GM20431 (cell line): Measurements from ENCODE around the gene SHB.

Experiments
- in situ Hi-C: fragments of 300-500 bp; cut with MseI, MboI; formaldehyde crosslinking; loops from one replicate; pipeline ENCODE4 v1.15.0; 2020; ENCODE audit warnings: low sequenced_read_pairs; ENCODE audit not compliant: unreplicated experiment

Gene SHB

DNA sequence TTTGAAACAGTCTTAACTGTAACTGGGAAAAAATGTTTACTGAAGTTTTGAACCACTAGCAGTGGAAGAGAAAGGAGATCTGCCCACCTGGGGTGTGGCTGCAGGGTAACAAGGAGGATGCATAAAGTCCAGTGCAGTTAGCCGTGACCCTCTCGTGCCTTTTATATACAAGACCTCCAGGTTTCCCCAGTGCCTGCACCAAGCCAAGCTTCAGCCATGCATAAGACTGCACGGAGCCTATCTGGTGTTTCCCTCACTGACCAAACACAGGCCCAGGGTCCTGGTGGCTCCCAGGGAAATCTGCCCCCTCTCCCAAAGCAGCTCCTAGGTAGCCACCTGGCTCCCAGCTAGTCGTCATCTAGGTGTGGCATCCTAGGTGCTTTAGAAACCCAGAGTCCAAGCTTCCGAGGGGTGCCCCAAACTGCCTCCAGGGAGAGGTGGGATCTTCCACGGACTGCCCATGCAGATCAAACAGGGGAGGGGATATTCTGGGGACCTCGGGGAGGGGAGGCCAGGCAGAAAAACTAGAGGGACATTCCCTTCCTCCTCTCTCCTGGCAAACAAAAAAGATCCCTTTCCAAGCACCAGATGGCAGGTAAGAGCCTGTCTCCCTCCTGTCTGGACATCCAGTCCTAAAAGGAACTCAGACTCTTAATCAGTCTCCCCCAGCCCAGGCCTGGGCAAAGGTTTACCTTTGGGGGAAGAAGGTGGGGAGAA is 2.7 kb downstream of the SHB start:
- in situ Hi-C loops: loop anchor here (10.0 kb wide), 1 partner anchor 142 kb away; no protein-coding TSS in a partner anchor

DNA sequence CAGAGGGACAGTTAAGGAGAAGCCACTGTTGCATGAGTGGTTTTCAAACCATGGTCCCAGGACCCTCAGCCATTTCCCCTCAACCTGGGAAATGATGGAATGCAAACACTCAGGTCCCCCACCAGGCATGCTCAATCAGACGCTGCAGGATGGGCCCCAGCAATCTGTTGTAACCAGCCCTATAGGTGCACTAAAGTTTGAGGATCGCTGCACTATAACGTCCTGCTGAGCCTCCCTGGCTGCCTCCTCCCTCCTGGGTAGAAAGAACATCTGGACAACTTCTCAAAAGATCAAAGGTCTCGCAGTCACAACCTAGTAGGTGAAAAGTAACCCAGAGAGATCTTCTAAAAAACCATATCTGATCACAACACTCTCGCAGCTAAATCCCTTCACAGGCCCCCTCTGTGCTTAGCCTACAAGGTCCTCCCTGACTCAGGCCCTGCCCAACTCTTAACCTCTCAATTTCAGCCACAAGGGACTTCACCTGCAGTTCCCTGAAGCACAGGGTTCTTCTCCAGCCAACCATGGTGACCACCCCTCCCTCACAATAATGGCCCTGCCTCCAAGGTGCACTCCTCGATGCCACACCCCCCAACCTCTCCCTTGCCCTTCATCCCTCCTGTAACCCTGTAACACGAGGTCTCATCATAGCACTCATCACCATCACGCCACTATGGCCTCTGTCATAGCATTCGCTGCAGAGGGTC is 3.5 kb downstream of the SHB start:
- in situ Hi-C loops: loop anchor here (10.0 kb wide), 1 partner anchor 141 kb away; no protein-coding TSS in a partner anchor

DNA sequence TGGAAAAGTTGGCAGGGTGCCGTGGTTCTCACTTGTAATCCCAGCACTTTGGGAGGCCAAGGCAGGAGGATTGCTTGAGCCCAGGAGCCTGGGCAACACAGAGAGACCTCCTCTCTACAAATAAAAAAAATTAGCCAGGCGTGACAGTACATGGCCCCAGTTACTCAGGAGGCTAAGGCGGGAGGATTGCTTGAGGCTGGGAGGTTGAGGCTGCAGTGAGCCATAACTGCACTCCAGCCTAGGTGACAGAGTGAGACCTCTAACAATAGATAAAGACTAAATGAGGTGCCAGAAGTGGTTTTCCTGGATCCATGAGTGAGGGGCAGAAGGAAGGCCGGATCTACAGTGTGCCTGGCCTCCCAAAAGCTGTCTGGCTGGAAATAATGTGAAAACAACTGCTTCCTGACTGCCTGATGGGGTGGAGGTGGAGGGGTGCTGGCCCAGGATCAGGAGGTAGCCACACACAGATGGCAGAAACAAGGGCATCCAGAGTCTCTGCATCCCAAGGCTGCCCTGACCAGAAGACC is 4.1 kb downstream of the SHB start:
- in situ Hi-C loops: loop anchor here (10.0 kb wide), 1 partner anchor 140 kb away; no protein-coding TSS in a partner anchor

DNA sequence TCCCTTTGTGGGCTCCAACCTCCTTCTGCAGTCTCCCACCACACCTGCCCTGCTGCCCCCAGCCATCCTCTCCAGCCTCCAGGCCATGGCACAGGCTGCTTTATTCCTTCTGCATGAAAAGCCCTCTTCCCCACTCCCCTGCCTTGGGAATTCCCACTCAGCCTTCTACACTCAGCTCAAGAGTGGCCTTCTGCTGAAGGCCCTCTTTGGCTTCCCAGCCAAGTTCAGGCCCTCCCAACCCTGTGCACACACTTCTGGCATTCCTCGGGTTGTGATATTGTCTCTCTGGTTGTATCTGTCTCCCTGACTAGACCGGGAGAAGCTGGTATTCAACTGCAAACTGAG is 5.7 kb downstream of the SHB start:
- in situ Hi-C loops: loop anchor here (10.0 kb wide), 1 partner anchor 139 kb away; no protein-coding TSS in a partner anchor

DNA sequence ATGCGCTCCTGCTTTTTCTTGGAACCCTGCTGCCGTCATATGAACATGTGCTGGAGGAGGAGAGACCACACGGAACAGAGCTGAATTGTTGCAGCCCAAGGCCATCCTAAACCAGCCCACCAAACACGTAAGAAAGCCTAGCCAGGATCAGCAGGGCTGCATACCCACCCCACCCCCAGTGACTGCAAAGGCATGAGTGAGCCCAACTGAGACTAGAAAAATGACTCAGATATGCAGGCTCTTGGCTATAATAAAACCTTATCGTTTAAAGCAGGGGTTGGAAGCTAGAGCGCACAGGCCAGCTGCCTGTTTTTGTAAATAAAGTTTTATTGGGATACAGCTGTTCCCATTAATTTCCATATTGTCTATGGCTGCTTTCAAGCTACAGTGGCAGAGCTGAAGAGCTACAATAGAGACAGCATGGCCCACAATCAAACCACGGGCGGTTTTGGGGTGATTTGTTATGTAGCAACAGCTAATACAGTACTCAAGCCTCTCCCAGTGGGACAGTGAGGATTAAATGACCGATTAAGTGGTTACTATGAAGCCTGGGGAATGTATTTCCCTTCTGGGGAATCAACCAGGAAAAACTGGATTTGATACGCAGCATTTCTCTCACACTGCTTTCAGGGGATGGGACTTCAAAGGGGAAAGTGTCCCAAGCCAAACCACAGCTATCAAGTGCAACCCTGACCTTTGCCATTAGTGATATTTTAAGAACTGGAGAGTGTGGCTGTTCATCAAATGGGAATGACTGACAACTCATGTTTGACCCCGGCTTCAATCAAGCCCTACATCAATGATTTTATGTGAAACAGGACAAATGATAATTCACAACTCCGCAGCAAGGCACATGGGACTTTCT is 6.3 kb downstream of the SHB start:
- in situ Hi-C loops: loop anchor here (10.0 kb wide), 1 partner anchor 138 kb away; no protein-coding TSS in a partner anchor

DNA sequence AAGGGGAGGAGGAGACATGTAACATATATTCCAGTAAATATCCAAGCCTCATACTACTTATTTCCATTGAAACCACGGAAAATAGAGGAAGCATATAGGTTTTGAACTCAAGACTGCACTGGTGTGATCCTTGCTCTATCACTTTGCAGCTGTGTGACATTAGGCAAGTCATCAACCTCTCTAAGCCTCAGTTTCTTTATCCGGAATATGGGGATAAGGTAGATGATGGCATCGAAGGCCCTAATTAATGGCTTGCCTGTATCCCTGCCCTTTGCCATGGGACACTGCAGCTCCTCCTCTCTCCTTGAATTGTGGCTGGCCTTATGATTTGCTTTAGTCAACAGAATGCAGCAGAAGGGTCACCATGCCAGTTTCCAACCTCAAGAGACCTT is 6.9 kb downstream of the SHB start:
- in situ Hi-C loops: loop anchor here (10.0 kb wide), 1 partner anchor 137 kb away; no protein-coding TSS in a partner anchor

DNA sequence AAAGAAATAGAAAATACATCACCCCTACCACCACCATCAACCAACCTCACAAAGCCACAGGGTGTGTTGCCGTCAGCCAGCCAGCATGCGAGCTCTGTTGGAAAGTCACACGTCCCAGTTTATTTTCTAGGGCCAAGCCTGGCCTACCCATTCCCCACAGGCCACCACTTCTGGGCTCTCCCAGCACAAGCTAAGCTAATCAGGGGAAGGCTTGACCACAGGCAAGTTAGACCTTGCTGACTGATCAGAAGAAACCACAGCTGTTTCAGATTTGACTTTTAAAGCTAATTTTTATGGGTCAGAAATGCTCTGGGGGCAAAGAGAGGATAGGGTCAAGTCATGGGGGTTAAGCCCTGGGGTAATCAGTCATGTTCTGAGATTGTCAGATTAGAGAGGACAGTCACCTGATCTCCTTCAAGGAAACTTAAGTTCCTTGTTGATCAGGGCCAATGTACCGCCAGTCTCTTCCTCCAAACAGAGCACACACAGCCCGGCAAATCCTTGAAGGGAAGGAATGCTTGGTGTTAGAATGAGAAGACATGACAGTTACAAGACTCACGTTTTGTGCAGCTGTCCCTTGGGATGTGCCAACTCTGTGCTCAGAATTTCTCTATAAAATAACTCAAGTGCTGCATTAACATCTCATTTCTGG is 7.6 kb downstream of the SHB start:
- in situ Hi-C loops: loop anchor here (10.0 kb wide), 1 partner anchor 137 kb away; no protein-coding TSS in a partner anchor

DNA sequence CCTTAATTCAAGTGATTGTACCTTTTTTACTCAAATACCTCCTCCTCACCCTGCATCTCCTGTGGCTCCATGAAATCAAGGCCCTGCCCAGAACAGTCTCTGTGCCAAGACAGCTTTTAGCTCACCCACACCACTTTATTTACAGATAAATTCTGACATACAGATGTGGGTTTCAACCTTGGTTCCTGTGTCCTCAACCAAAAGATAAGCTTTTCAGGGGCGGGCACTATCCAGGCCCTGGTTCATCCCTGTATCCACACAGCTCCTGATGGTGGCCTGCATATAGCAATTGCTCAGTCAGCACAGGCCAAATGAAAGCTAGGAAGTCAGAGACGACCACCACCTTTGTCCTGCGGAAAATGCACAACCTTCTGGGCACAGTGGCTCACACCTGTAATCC is 8.3 kb downstream of the SHB start:
- in situ Hi-C loops: loop anchor here (10.0 kb wide), 1 partner anchor 136 kb away; no protein-coding TSS in a partner anchor

DNA sequence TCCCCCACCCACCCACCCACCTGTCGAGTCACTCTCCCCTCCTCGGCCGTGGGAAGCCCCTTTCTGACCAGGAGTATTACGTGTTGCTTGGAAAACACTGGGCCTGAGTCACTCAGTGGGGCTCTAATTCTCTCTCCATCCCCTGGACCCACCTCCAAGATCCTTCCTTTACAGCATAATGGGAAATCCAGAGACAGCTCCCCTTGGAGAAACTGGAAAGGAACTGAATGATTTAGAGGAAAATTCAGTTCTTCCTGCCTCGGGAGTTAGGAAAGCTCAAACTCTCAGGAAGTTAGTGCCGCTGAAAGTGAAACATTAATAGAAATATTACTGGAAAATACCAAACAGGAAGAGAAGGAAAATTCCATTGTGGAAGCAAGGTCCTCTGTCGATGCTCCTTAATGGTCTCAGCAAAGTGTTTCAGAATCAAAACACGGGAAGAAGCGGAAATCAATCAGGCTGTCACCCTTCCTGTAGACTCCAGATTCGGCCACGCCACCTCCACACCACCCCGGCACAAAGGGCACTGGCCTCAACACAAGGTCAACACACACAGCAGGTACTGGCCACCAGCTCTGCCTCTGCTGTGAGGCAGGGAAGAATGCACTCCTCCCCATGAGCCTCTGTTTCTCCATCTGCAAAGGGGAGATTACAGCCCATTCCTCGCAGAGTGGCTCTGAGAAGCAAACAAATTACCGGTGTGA is 9.6 kb downstream of the SHB start:
- in situ Hi-C loops: no loop called here

DNA sequence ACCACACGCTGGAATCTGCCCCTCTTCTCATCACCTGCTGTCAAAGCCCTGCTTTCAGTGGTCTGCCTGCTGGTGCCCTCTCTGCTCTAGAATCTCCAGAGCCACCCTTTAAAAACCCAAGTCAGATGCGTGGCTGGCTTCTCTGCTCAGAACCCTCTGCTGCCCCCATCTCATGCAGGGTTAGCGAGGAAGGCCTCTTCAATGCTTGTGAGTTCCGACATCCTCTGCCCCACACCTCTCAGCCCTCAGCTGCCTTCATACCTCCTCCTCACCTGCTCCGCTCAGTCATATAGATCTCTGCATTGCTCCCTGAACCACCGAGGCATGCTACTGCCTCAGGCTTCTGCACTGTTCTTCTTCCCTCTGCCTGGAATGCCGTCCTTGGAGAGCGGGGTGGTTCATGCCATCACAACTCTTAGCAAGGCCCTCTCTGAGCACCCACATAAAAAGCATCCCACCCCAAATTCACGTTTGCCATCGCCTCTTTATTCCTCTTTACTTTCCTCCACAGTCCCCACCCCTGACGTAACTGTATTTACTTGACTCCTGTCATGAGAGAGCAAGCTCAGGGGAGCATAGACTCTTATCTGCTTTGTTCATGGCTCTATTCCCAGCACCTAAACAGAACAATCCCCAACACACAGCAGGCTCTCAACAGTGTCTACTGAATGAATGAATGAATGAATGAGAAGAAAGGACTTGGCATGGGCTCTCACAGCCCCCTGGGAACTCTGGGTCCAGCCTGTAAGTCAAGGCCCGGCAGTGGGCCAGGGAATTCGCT is 10.4 kb downstream of the SHB start:
- in situ Hi-C loops: no loop called here

DNA sequence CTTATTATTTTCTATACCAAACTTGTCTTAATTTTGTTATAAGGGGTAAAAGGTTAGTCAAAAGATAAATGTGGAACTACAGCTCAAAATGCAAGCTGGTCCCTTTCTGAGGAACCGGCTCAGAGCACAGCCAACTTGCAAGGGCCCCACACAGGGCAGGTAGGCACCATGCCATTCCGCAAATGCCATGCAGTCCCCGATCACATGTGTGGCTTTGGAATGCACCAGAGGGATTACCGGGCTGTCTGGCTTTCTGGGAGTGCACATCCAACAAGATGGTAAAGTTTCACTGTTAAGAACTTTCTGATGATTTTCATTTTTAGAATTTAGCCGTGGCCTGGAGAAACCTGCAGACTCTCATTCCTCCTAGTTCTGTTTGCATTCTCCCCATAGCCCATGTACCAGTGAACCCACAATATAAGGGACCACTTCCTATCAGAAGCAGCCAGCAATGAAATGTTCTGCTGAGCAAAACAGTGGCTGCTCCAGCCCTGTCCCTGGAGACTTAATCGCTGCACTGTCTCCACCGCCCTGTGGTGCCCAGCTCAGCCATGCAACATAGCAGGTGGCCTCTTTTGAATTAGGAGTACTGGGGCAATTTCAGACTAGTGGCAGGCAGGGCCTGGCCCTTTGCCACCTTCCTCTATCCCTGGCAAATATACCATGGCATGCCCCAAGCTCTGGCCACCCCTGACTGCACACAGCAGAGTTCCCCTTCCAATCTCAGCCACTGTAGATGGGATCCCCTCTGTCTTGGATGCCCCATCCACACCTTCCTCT is 11.4 kb downstream of the SHB start:
- in situ Hi-C loops: no loop called here

DNA sequence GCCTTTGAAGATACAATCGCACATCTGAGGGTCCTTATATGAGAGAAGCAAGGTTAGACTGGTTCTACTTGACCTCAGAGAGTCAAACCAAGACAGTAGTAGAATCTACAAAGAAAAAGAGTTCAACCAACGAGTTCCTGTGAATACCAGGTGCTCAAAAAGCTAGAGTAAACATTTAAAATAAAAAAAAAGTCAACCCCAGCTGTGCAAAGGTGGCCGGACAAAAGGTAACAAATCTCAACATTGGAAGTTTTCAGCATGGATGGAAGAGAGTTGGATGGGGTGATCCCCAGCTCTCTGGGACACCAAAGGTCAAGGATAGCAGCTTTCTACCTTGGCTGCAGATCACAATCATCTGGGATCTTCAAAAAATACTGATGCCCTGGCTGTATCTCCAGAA is 14.4 kb downstream of the SHB start:
- in situ Hi-C loops: no loop called here

DNA sequence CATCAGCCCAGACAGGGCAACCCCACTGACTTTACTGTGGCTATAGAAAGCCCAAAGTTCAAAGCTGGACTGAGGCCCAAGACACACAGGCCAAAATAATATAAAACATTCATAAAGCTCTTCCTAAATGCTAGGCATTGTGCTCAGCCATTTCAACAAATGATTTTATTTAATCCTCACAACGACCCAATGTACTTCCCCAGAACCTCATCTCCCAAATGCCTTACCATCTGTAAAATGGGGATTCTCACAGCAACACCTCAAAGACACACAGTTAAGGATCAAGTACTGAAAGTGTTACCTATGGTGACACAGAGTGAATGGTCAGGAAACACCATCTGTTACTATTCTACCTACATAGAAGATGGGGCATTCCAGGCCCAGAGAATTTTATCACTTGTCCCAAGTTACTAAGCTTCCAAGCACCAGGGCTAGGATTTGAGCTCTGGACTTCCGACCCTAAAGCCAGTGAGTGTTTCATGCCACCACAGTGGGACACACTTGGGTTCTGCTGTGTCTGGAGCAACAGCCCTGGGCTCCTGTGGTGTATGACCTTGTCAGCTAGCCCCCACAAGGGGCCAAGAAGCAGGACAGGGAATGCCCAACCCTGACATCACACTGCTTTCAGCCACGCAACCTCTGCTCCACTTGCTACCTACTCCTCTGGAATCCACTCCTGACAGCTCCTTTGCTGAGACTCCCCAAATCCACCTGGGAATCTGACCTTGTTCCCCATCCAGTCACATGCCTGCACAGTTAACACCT is 15.1 kb downstream of the SHB start:
- in situ Hi-C loops: no loop called here

DNA sequence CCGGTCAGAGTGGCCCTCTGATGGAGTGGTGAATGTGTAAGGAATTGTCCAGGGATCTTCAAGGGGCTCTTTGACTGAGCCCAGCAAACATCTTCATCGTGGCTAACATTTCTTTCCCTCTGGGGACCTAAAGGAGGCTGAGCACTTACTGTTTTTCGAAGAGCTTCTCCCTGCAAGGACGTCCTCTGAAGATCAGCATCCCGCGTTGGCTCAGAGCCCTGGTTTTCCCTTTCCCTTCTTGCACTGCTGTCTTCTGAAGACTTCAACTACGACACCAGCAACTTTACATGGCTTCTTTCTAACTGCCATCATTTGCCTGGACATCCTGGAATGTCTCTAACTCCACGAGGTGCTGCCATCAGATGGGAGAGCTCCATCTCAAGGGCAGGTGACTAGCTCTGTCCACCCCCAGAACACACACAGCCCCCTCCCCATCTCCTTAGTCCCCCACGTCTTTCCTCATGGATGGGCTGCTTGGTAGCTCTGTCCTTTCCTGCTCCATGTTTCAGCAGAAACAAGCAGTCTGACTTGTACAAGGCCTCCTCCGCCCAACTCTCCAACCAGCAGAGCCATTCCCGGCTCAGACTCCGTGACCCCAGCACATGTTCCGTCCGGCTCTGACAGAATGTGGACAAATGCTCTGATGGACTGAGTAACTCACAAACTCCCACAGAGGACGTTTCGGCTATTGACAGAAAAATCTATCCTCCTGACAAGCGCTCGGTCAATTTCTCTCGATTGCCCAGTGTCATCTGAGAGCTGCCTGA is 17.1 kb downstream of the SHB start:
- in situ Hi-C loops: no loop called here

DNA sequence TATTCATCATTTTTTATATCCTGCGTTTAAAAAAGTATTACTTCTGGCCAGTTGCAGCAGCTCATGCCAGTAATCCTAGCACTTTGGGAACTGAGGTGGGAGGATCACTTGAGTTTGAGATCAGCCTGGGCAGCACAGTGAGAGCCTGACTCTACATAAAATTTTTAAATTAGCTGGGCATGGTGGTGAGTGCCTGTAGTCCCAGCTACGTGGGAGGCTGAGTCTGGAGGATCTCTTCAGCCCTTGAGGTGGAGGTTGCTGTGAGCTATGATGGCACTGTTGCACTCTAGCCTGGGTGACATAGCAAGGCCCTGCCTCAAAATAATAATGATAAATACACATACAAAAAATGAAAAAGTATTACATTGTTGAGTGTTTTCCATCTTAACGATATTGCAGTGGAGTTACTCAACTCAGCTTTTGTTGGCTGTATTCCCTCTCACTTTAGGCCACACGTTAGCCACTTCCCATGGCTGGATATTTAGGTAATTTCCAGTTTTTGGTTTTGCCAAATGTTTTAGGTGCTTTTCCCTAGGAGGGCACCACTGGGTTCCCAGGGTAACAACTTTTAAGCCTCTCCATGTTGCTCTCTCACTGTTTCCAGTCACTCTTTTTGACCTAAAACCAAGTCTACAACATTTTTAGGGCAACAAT is 20.6 kb downstream of the SHB start:
- in situ Hi-C loops: no loop called here
